HepG2 (cell line): ENCODE results near the gene C19orf38. TPM values are rescaled to one million over a fixed set of nuclear protein-coding genes. Genes with fewer than 3 reads are reported as not detected.

Source experiments
- DMAP1 ChIP-seq: IDR thresholded peaks from 2 replicates; pipeline ENCODE4 v1.6.1; 2016
- MAFF ChIP-seq: IDR thresholded peaks from 2 replicates; pipeline ENCODE4 v1.6.1; 2011; ENCODE audit warnings: low read depth, low read length, improper control_type of control experiment
- MIER3 ChIP-seq: IDR thresholded peaks from 2 replicates; pipeline ENCODE4 v1.6.1; 2016; ENCODE audit warnings: missing compliant biosample characterization, borderline replicate concordance
- NR2F2 ChIP-seq: IDR thresholded peaks from 2 replicates; pipeline ENCODE4 v1.6.1; 2012; ENCODE audit warnings: low read depth, inconsistent platforms, borderline replicate concordance
- ZFYVE20 ChIP-seq: sonication (generic); formaldehyde crosslinking; IDR thresholded peaks from 2 replicates; pipeline ENCODE4 v1.8.0; 2023; ENCODE audit warnings: low read depth, mild to moderate bottlenecking, moderate library complexity, missing genetic modification reagents, borderline replicate concordance
- ZGPAT ChIP-seq: IDR thresholded peaks from 2 replicates; pipeline ENCODE4 v1.6.1; 2016; ENCODE audit warnings: mild to moderate bottlenecking
- ZNF574 ChIP-seq: sonication (generic); formaldehyde crosslinking; IDR thresholded peaks from 2 replicates; pipeline ENCODE4 v1.4.0; 2020; ENCODE audit warnings: missing genetic modification reagents
- ZNF609 ChIP-seq: sonication (generic); formaldehyde crosslinking; IDR thresholded peaks from 2 replicates; pipeline ENCODE4 v1.4.0; 2020; ENCODE audit warnings: mild to moderate bottlenecking, missing genetic modification reagents, borderline replicate concordance
- ZNF615 ChIP-seq: sonication (generic); formaldehyde crosslinking; IDR thresholded peaks from 2 replicates; pipeline ENCODE4 v1.5.0; 2020; ENCODE audit warnings: mild to moderate bottlenecking, missing genetic modification reagents, borderline replicate concordance
- polyA plus RNA-seq, 8 experiments: library from polyadenylated mRNA; depleted of rRNA in 3 of 8; stranded (reverse) in 7 of 8; unstranded in 1 of 8; fragments of >200 nt; fragmentation: Illumina TruSeq in 4 of 8; extraction: Trizol in 4 of 8; gene quantifications; 2 replicates each; pipeline versions ENCODE4 v1.2.1 to v1.2.3, GENCODE V29; 2011 to 2016; ENCODE audit warnings: low read depth in 4 of 8, missing spikeins in 1 of 8, mixed read lengths in 1 of 8; ENCODE audit not compliant: insufficient read depth in 1 of 8
- total RNA-seq, 5 experiments: library from RNA; depleted of rRNA; stranded (reverse); fragments of >200 nt; fragmentation: Illumina TruSeq; extraction: Trizol; gene quantifications; 2 replicates each; pipeline ENCODE4 v1.2.3, GENCODE V29; 2016; ENCODE audit warnings: low read depth in 1 of 5
- TF ChIP-seq, protein P1 (sequence below): sonication (generic); formaldehyde crosslinking; IDR thresholded peaks from 2 replicates; pipeline ENCODE4 v1.8.0; 2022; ENCODE audit warnings: missing genetic modification reagents, mild to moderate bottlenecking, moderate library complexity, borderline replicate concordance
- TF ChIP-seq, protein P2 (sequence below): sonication (generic); formaldehyde crosslinking; IDR thresholded peaks from 2 replicates; pipeline ENCODE4 v1.4.0; 2020; ENCODE audit warnings: low read depth, mild to moderate bottlenecking, missing genetic modification reagents
- TF ChIP-seq, protein P3 (sequence below): sonication (generic); formaldehyde crosslinking; IDR thresholded peaks from 2 replicates; pipeline ENCODE4 v1.5.0; 2020; ENCODE audit warnings: missing genetic modification reagents

C19orf38 gene
- total and polyA plus RNA-seq, 2 of the 13 experiments (the other 11 are each of a cell fraction or from before 2014, with no cell fraction given), result 0.11 TPM; not detected in 1

GRCh38 chr19:10881403-10882107 is 33.3 kb downstream of the C19orf38 start (continued):
- TF ChIP-seq ZNF574 (CRISPR knock-in tag), result no peak
- TF ChIP-seq, protein P1, sequence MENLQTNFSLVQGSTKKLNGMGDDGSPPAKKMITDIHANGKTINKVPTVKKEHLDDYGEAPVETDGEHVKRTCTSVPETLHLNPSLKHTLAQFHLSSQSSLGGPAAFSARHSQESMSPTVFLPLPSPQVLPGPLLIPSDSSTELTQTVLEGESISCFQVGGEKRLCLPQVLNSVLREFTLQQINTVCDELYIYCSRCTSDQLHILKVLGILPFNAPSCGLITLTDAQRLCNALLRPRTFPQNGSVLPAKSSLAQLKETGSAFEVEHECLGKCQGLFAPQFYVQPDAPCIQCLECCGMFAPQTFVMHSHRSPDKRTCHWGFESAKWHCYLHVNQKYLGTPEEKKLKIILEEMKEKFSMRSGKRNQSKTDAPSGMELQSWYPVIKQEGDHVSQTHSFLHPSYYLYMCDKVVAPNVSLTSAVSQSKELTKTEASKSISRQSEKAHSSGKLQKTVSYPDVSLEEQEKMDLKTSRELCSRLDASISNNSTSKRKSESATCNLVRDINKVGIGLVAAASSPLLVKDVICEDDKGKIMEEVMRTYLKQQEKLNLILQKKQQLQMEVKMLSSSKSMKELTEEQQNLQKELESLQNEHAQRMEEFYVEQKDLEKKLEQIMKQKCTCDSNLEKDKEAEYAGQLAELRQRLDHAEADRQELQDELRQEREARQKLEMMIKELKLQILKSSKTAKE, result no peak
- no peak for TF ChIP-seq MAFF
- no peak for TF ChIP-seq ZGPAT (CRISPR knock-in tag)
- TF ChIP-seq, protein P2, sequence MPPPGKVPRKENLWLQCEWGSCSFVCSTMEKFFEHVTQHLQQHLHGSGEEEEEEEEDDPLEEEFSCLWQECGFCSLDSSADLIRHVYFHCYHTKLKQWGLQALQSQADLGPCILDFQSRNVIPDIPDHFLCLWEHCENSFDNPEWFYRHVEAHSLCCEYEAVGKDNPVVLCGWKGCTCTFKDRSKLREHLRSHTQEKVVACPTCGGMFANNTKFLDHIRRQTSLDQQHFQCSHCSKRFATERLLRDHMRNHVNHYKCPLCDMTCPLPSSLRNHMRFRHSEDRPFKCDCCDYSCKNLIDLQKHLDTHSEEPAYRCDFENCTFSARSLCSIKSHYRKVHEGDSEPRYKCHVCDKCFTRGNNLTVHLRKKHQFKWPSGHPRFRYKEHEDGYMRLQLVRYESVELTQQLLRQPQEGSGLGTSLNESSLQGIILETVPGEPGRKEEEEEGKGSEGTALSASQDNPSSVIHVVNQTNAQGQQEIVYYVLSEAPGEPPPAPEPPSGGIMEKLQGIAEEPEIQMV (CRISPR knock-in tag), result no peak
- no peak for TF ChIP-seq ZFYVE20
- TF ChIP-seq, protein P3, sequence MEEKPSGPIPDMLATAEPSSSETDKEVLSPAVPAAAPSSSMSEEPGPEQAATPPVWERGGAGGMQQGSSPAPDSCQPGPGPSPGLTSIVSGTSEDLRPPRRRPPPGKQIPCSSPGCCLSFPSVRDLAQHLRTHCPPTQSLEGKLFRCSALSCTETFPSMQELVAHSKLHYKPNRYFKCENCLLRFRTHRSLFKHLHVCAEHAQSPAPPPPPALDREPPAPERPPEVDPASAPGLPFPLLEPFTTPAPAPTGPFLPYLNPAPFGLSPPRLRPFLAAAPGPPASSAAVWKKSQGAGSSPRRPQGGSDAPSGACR (CRISPR knock-in tag), result no peak
- TF ChIP-seq ZNF615 (CRISPR knock-in tag), result no peak
- no peak for TF ChIP-seq DMAP1 (CRISPR knock-in tag)
- no peak for TF ChIP-seq MIER3 (CRISPR knock-in tag)
- peak; percentile 84 for TF ChIP-seq NR2F2
- 0 out of 2 replicates have a peak, but pooled peaks have one; percentile 24 for TF ChIP-seq ZNF609 (CRISPR knock-in tag)
